OCI-LY3 (cell line): ENCODE data around the gene SCAP.

ENCODE experiments used
- H2AFZ ChIP-seq: fragments of 200-600, 300-600 bp; shearing (Covaris generic); 2 replicates; pipeline ENCODE4 v1.6.0; 2014; ENCODE audit warnings: antibody characterized with exemption, low read depth, low read length
- H3K27ac ChIP-seq: fragments of 200-600, 300-600 bp; sonication (generic); 2 replicates; pipeline ENCODE4 v1.5.1; 2014; ENCODE audit warnings: mild to moderate bottlenecking, low read length, moderate library complexity, mixed read lengths
- H3K27me3 ChIP-seq: fragments of 200-600, 300-600 bp; sonication (generic); 2 replicates; pipeline ENCODE4 v1.6.1; 2014; ENCODE audit warnings: low read depth, low read length, mixed read lengths
- H3K36me3 ChIP-seq: fragments of 200-600, 300-600 bp; sonication (generic); replicated peaks from 2 replicates; pipeline ENCODE3; 2014; ENCODE audit warnings: low read depth, low read length, mixed read lengths
- H3K4me1 ChIP-seq: fragments of 300-600, 200-600 bp; sonication (generic); 2 replicates; pipeline ENCODE4 v1.6.1; 2014; ENCODE audit warnings: low read length, mixed read lengths
- H3K4me2 ChIP-seq: fragments of 200-600, 300-600 bp; sonication (generic); 2 replicates; pipeline ENCODE4 v1.6.1; 2014; ENCODE audit warnings: low read length, mixed read lengths
- H3K4me3 ChIP-seq: fragments of 300-600, 200-600 bp; sonication (generic); 2 replicates; pipeline ENCODE4 v1.5.1; 2014; ENCODE audit warnings: antibody characterized with exemption, mild to moderate bottlenecking, low read length, moderate library complexity
- H3K79me2 ChIP-seq: fragments of 300-600, 200-600 bp; shearing (Covaris generic); 2 replicates; pipeline ENCODE4 v1.6.1; 2014; ENCODE audit warnings: mild to moderate bottlenecking, low read length, mixed read lengths
- H3K9ac ChIP-seq: fragments of 300-600, 200-600 bp; shearing (Covaris generic); 2 replicates; pipeline ENCODE4 v1.6.0; 2014; ENCODE audit warnings: mild to moderate bottlenecking, low read length, moderate library complexity
- H3K9me3 ChIP-seq: fragments of 200-600, 300-600 bp; shearing (Covaris generic); 2 replicates; pipeline ENCODE4 v1.6.1; 2014; ENCODE audit warnings: low read length, mixed read lengths; ENCODE audit not compliant: insufficient read depth
- H4K20me1 ChIP-seq: fragments of 200-600, 300-600 bp; sonication (generic); 2 replicates; pipeline ENCODE4 v1.6.1; 2016; ENCODE audit warnings: low read length, mixed read lengths; ENCODE audit not compliant: insufficient read depth
- EZH2phosphoT487 ChIP-seq: fragments of 200-600 bp; shearing (Covaris generic); IDR thresholded peaks from 2 replicates; pipeline ENCODE4 v1.6.1; 2018; ENCODE audit warnings: antibody characterized with exemption, mixed run types, low read depth
- TF ChIP-seq, protein P1 (sequence below): fragments of 200-600, 300-600 bp; sonication (generic); IDR thresholded peaks from 2 replicates; pipeline ENCODE4 v1.5.1; 2014; ENCODE audit warnings: antibody characterized with exemption, low read length, low read depth

Gene SCAP

DNA sequence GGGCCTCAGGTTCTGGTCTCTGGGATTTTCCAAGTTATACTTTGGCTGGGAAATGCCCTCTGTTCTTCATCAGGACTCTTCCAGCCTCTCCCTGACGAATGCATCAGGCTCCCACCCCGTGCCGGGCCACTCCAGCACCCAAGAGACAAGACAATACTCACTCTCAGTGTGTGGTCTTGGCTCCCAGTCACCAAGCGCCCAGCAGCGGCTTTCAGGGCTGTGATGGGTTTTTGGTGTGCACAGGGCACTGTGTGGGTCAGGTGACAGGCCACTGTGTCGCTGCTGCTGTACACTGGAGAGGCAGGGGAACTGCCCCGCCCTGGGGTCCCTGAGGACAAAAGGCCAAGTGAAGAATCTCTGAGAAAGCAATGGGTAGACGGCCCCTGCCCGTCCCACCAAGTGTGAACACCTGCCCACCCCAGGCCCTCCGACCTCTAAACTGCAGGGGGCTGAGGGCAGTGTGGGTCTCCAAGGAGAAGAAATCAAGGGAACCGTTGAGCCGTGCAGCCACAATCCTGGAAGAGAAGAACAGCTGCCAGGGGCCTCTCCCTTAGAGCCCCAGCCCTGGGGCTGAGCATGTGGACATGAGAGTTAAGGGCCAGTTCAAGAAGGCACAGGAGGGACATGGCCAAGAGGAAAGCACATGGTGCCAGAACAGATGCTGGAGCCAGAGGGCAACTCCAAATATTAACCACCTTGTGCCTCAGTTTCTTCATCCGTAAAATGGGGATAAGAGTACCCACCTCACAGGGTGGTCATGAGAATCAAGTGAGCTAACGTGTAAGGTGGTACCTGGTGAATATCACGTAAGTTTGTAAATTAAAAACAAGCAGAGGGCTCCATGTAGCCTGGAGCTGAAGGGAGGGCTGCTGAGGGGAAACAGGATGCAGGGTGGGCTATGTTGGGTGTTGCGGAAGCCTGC, 60.8 kb downstream of the SCAP start:
- H2AFZ ChIP-seq, result no peak overlapping the region
- H3K27ac ChIP-seq, result no peak overlapping the region
- no peaks in the 10 kb centered on the region for H3K79me2 ChIP-seq
- H4K20me1 ChIP-seq, result peaks cover 3% of the 10 kb centered on the region; the same call in 1 of the 2 replicates
- no peaks in the 10 kb centered on the region for H3K4me1 ChIP-seq
- H3K4me2 ChIP-seq, result no peak overlapping the region
- H3K4me3 ChIP-seq, result no peak overlapping the region
- H3K9me3 ChIP-seq, result no peaks in the 10 kb centered on the region
- H3K36me3 ChIP-seq, result peaks cover 61% of the 10 kb centered on the region
- no peak overlapping the region for H3K9ac ChIP-seq
- no peaks in the 10 kb centered on the region for H3K27me3 ChIP-seq
- TF ChIP-seq, protein P1, sequence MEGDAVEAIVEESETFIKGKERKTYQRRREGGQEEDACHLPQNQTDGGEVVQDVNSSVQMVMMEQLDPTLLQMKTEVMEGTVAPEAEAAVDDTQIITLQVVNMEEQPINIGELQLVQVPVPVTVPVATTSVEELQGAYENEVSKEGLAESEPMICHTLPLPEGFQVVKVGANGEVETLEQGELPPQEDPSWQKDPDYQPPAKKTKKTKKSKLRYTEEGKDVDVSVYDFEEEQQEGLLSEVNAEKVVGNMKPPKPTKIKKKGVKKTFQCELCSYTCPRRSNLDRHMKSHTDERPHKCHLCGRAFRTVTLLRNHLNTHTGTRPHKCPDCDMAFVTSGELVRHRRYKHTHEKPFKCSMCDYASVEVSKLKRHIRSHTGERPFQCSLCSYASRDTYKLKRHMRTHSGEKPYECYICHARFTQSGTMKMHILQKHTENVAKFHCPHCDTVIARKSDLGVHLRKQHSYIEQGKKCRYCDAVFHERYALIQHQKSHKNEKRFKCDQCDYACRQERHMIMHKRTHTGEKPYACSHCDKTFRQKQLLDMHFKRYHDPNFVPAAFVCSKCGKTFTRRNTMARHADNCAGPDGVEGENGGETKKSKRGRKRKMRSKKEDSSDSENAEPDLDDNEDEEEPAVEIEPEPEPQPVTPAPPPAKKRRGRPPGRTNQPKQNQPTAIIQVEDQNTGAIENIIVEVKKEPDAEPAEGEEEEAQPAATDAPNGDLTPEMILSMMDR, result no peak
- no peak for TF ChIP-seq EZH2phosphoT487

DNA sequence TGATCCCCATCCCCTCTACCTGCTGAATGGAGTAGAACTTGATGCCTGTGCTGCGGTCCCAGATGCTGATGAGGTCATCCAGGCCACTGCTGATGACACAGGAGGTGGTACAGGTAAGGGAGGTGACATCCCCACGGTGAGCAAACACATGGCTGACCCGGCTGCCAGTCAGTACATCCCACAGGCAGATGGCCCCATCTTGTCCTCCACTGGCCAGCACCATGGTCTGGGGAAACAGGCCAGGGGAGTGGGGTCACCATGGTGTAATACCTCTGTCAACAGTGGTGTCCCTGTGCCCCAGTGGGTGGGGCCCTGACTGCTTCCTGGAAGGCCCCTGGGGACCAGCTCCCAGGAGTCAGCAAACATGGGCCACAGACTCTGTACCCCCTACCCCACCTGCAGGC, 61.6 kb downstream of the SCAP start:
- no peak for TF ChIP-seq EZH2phosphoT487
- TF ChIP-seq, protein P1, result no peak
- H3K9ac ChIP-seq, result no peak overlapping the region
- no peaks in the 10 kb centered on the region for H3K4me1 ChIP-seq
- no peaks in the 10 kb centered on the region for H3K9me3 ChIP-seq
- H3K79me2 ChIP-seq, result no peaks in the 10 kb centered on the region
- H3K27me3 ChIP-seq, result no peaks in the 10 kb centered on the region
- no peak overlapping the region for H3K4me2 ChIP-seq
- H3K4me3 ChIP-seq, result no peak overlapping the region
- peaks cover 3% of the 10 kb centered on the region; the same call in 1 of the 2 replicates for H4K20me1 ChIP-seq
- no peak overlapping the region for H3K27ac ChIP-seq
- no peak overlapping the region for H2AFZ ChIP-seq
- peaks cover 61% of the 10 kb centered on the region for H3K36me3 ChIP-seq

GRCh38 chr3:47413751-47414150, 62.0 kb downstream of the SCAP start:
- H3K79me2 ChIP-seq, result no peaks in the 10 kb centered on the region
- no peaks in the 10 kb centered on the region for H3K9me3 ChIP-seq
- no peak overlapping the region for H3K4me3 ChIP-seq
- no peak overlapping the region for H3K27ac ChIP-seq
- no peak overlapping the region for H2AFZ ChIP-seq
- H3K4me1 ChIP-seq, result no peaks in the 10 kb centered on the region
- no peak overlapping the region for H3K4me2 ChIP-seq
- peaks cover 3% of the 10 kb centered on the region; the same call in 1 of the 2 replicates for H4K20me1 ChIP-seq
- H3K27me3 ChIP-seq, result no peaks in the 10 kb centered on the region
- TF ChIP-seq EZH2phosphoT487, result no peak
- TF ChIP-seq, protein P1, result no peak
- H3K36me3 ChIP-seq, result peaks cover 65% of the 10 kb centered on the region
- no peak overlapping the region for H3K9ac ChIP-seq

GRCh38 chr3:47412842-47413520, 62.8 kb downstream of the SCAP start:
- H3K9me3 ChIP-seq, result no peaks in the 10 kb centered on the region
- no peaks in the 10 kb centered on the region for H3K4me1 ChIP-seq
- peaks cover 73% of the 10 kb centered on the region for H3K36me3 ChIP-seq
- no peak overlapping the region for H3K9ac ChIP-seq
- no peak overlapping the region for H3K4me3 ChIP-seq
- H3K27me3 ChIP-seq, result no peaks in the 10 kb centered on the region
- no peaks in the 10 kb centered on the region for H3K79me2 ChIP-seq
- no peak for TF ChIP-seq EZH2phosphoT487
- TF ChIP-seq, protein P1, result no peak
- H2AFZ ChIP-seq, result no peak overlapping the region
- H3K4me2 ChIP-seq, result no peak overlapping the region
- peaks cover 3% of the 10 kb centered on the region; the same call in 1 of the 2 replicates for H4K20me1 ChIP-seq
- H3K27ac ChIP-seq, result no peak overlapping the region
